Stimulated activated CD4-positive, alpha-beta T cell treated with anti-CD3 and anti-CD28 coated beads, TNF-alpha, amount 100 ng/mL, for 48 hours (primary cell): ENCODE data around the gene KCNF1.

Experiments
- DNase-seq, 3 donors: peaks; one replicate each; pipeline ENCODE4 v3.0.0-alpha.2; 2020; ENCODE audit warnings: low read depth in 3 of 3

KCNF1 gene

DNA sequence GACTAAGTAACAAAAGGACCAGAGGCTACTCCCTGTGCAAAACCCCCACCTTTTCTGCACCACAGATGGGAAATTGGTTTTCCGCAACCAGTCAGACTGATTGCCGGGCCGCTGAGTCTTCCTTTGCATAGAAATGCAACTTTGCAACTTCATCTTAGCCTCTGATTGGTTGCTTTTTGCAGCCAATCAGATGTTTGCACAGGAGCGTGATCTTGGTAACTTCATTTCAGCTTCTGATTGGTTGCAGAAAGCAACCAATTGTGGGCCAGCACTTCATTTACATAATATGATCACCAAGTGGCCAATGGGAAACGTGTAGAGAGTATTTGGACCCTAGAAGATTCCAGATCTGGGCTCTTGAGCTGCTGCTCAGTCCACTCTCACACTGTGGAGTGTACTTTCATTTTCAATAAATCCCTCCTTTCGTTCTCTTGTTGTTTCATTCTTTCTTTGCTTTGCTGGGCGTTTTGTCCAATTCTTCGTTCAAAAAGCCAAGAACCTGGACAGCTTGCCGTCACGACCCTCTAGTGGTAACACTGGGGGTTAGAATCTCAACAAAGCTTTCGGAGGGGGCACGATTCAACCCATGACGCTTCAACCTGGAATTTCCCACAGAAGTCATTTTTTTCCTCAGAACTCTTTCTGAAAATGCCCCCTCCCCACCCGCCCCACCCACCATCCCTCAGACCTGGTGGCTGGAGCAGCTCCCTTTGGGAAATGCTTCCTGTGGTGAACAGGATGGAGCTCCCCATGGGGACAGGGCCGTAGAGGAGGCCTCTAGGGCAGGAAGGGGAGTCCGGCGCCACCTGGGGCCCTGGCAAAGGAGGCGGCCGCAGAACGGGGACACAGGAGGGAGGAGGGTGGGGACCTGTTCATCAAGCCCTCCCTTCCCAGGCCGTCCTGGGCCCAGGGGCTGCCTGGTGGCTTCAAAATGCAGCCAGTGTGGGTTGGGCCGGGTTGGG, 31.8 kb upstream of the KCNF1 start:
- no peak for DNase-seq

DNA sequence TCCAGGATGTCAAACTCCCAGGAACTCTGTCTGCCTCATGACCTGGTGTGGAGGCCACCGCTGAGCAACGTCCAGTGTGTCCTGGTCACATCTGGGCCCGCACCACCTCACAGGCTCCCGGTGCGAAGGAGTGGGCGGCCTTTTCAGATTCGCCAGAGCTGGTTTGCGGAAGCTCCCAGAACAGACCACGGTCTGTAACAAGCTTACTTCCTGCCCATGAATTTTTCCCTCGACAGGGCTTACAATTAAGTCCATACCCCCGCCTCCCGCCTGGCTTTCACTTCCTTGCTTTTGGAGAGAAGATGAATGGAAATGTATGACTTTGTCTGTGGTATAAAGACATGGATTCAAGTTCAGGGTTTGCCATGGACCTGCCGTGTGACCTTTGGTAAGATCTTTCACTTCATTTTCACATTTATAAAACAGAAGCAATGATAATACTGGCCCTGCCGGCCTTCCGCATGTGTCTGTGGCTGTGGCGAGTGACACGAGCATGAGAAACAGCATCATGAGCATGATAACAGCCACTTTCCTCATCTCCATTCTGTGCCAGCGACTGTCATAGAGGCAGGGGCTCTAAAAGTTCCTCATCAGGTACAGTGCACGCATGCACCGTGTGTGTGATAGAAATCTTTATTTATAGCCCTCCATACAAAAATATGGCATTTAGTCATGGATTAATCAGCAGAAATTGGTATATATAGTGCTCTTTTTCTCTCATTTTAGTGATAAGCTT, 31.0 kb upstream of the KCNF1 start:
- no peak for DNase-seq

DNA sequence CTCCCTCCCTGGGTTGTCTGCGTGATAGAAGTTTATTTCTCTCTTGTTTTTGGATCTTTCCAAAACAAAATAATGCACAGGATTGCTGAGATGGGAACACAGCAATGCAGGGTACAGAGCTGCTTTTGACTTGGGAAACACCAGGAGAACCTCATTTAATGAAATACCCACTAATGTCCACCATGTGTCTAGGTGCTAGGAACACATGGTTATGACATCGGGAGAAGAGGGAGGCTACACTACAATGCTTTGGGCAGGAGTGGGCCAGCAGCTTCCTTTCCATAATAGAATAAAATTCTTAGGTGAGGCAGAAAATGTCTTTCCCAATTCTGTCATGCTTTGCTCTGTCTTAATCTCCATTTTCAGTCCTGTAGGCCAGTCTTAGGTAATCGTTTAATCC, 29.2 kb upstream of the KCNF1 start:
- no peak for DNase-seq

- DNase-seq = no peak
Measured at GRCh38 chr2:10883066-10883465, 28.7 kb upstream of the KCNF1 start.

GRCh38 chr2:10883801-10884478, 27.8 kb upstream of the KCNF1 start:
- DNase-seq = no peak

GRCh38 chr2:10884574-10884975, 27.2 kb upstream of the KCNF1 start:
- DNase-seq = no peak

GRCh38 chr2:10885094-10885860, 26.5 kb upstream of the KCNF1 start:
- DNase-seq = no peak

DNA sequence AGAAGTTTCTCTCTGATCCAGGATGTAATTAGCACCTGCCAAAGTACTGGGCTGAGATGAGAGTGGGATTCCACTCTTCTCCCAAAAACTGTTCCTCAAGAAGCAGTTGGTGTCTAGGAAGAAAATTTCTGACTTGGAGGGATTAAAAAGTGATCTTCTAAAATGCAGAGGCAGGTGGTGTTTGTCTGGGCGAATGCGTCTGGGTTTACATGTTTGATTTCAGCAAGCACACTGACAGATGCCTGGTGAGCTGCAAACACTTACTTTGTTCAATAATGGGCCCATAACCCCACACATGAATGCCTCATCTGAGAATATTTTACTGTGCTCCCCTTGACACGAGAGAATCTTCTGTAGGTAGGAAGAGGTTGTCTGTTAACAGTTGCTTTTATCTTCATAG, 24.3 kb upstream of the KCNF1 start:
- no peak for DNase-seq

DNA sequence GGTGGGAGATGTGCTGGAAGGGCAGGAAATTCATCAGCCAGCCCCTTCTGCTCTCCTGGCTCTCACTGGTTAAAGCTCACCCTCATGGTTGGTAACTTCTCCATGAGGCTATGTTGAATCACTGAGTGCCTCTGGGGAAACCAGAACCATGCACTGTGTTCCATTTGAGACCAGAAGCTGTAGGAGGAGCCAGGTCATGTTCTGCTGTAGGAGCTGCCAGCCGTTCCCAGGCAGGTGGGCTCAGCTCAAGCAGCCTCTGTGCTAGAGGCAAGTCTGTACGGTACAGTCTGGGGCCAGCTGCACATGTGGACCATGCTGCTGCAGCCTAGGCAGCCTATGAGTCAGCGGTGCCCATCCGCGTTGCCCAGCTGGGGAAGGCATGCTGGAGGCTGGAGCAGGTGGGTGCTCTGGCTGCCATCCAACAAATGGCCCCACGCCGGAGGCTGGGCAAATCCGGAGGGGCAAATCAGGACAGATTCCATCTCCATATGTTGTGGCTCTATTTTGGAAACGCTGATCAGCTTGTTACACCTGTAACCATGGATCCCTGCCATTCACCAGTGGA, 22.0 kb upstream of the KCNF1 start:
- no peak for DNase-seq

DNA sequence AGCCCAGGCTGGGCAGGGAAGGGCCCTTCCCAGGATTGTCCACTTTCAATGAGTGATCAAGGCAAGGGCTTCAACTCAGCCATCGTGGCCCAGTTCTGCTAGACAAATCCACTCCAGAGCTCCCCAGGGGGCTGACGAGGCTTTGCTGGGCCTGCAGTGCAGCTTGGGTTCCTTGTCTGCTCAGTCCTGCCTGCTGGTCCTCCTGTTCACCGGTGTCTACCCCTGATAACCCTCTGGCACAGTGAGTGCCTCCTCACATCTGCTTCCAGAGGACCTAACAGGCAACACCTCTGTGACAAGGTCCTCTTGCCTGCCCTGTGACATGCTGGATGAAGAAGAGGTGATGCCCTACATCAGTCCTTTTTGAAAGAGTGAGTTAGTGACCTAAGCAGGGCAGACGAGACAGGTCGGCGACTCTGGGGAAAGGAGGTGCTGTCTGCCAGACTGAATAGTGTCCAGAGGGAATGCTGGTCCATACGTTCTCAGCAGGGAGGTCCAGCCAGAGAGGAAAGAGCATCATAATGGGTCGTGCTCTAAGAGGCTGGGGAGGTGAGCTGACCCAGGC, 20.9 kb upstream of the KCNF1 start:
- DNase-seq = no peak

- DNase-seq = no peak
Measured at GRCh38 chr2:10891390-10891789, 20.3 kb upstream of the KCNF1 start.

DNA sequence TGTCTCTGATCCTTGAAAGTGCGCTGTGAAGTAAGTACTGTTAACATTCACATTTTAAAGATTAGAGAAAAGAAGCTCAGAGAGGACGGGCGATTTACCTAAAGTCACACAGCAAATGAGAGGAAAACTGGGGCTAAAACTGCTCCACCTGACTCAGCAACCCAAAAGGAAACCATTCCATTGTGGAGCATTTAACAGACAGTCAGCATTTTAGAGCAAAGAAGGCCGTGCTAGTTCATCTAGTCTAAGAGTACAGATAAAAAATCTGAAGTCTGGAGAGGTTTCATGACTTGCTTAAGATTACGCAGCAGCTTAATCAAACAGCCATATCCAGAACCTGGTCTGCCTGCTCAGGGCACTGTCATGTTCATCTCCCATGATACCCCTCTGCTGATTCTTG, 19.9 kb upstream of the KCNF1 start:
- DNase-seq = no peak

GRCh38 chr2:10892316-10892715, 19.4 kb upstream of the KCNF1 start:
- DNase-seq = no peak

DNA sequence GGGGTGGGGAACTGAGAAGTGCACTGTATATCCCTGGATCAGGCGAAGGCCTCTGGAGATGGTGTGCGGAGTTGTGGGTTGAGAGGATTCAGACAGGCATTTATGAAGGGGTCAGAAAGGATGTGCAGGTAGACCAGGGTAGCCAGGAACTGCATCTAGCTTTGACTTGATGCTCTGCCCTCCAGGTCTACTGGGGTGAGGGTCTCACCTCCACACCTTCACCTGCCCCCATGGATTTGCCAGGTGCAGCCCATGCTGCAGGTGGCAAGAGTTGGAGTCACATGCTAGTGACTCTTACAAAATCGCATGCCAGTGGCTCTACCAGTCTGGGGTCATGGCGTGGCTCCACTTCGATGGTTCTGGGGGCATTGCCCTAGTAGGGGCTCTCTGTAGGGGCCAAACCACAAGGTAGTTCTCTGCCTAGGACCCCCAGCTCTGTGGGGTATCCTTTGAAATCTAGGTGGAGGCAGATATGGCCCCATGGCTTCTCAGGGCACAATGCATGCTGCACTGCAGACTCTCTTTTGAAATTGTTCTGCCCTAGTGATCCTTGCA, 18.9 kb upstream of the KCNF1 start:
- no peak for DNase-seq

- DNase-seq = no peak
Measured at GRCh38 chr2:10894264-10894935, 17.3 kb upstream of the KCNF1 start.

DNA sequence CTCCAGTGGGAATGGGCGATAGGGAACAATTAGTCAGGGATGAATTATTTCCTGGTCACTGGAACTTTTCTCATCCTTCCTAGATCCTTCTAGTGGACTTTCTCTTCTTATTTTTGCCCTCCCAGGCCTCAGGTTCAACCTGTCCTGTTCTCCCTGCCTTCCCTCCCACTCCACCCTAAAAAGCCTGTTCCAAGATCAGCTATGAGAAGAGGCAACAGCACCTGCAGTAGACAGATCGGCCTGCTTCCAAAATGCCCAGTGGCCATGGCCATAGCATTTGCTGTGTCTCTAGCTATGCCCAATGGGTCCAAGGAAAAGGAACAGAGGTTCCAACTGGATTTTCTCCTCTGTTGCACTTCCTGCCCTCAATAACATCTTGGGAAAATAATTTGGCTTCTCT, 16.5 kb upstream of the KCNF1 start:
- no peak for DNase-seq

GRCh38 chr2:10897956-10898355, 13.8 kb upstream of the KCNF1 start:
- DNase-seq = no peak

DNA sequence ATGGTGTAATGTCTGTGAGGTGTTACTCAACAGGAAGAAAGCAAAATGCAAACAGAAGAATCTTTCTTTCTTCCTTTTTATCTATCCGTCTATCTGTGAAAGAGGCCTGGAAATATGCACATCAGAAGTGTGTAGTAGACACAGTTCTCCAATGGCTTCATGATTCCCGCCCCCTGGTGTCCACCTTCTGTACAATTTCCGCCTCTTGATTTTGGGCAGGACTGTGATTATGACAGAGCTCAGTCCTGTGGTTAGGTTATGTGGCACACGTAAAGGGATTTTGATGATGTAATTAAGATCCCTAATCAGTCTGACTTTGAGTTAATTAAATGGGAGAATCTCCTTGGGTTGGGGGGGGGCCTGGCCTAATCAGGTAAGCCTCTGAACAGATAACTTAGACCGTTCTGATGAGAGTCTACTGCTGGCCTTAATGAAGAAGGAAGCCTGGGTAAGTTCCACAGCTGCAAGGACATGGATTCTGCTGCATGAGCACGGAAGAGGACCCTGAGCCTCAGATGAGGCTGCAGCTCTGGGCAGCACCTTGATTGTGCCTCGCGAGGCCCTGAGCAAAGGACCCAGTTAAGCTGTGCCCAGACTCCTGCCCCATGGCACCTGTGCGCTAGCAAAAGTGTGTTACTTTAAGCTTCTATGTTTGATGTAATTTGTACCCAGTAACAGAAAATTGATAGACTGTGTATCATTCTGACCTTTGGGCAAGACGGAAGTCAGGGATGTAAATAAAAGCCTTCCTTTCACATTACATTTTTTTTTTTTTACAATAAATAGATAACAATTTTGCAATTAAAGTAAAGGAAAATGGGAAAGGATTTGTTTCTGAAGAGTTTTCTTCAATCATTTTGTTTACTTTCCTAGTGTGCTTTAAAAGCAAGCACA, 11.3 kb upstream of the KCNF1 start:
- no peak for DNase-seq
